GM21515 (cell line): ENCODE results near the gene PCSK7.
A peak's percentile ranks its signal among the peaks of the same experiment; 100 is the strongest.

Experiments used
- ATAC-seq: cut with Tn5 transposase; IDR thresholded peaks from one replicate; pipeline ENCODE4 v1.9.1; 2021; ENCODE audit not compliant: unreplicated experiment

Gene PCSK7

DNA sequence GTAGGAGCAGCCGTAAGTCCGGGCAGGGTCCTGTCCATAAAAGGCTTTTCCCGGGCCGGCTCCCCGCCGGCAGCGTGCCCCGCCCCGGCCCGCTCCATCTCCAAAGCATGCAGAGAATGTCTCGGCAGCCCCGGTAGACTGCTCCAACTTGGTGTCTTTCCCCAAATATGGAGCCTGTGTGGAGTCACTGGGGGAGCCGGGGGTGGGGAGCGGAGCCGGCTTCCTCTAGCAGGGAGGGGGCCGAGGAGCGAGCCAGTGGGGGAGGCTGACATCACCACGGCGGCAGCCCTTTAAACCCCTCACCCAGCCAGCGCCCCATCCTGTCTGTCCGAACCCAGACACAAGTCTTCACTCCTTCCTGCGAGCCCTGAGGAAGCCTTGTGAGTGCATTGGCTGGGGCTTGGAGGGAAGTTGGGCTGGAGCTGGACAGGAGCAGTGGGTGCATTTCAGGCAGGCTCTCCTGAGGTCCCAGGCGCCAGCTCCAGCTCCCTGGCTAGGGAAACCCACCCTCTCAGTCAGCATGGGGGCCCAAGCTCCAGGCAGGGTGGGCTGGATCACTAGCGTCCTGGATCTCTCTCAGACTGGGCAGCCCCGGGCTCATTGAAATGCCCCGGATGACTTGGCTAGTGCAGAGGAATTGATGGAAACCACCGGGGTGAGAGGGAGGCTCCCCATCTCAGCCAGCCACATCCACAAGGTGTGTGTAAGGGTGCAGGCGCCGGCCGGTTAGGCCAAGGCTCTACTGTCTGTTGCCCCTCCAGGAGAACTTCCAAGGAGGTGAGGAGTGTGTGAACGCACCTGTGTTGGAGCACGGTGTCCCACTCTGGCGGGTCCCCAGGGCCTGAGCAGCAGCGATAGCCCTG lies 32.6 kb downstream of the PCSK7 start, which contains the start of gene TAGLN:
TSS of gene TAGLN (plus strand) at position 318 of the 863 bp plus-strand sequence. CDS start 3,644 bp downstream, outside the sequence.
- ATAC-seq, result no peak

DNA sequence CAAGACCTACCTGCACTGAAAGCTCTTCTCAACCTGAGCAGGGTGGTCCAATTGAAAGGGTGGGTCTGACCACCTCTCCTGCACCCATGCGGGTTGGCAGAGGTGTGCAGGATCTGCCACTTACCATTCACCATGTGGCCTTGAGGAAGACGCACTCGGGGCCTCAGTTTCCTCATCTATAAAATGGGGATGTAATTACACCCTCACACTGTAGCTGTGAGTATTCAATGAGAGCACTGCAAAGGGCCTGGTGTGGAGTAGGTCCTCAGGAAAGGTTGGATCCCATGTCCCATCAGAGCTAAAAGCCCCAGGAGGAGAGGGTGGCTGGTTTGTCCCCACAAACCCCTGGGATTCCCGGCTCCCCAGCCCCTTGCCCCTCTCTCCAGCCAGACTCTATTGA lies 33.3 kb downstream of the PCSK7 start:
- ATAC-seq, result no peak

DNA sequence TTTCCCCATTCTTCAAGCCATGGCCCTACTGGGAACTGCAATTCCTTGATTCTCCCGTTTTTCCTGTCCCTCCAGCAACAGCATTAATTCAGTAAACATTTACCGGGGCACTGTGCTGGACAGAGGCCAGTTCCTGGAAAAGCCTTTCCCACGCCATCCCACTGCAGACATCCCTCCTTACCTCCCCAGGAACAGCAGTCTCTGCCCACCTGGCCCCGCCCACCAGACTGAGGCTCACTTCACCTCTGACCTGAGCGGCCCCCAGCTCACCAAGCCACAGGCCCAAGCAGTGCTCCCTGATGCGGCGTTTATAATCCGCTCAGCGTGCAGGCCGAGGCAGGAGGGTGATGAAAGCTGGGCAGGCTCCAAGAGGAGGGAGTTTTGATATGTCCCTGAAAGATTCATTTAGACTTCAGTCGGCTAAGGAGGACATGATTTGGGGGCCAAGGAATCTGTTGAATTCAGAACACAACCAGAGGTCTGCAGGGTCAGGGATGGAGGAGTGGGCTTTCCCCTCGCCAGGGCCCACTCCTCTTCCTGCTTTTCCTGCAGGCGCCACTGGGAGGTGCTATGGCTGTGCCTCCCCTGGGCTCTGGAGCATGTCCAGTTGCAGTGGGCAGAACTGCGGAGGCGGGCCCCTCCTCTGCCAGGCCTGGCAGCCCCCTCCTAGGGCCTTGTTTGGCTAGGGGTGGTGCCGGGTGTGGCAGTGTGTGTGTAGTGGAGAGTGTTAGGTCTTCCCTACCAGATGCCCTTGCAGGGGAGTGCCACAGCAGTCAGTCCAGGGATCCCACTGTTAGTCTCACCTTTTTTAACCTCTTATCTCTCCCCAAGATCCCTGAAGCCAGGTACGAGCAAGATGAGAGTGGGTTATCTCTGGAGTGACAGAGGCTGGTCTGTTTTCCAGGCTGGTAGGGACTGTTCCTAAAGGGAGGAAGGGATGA lies 34.1 kb downstream of the PCSK7 start:
- no peak for ATAC-seq

DNA sequence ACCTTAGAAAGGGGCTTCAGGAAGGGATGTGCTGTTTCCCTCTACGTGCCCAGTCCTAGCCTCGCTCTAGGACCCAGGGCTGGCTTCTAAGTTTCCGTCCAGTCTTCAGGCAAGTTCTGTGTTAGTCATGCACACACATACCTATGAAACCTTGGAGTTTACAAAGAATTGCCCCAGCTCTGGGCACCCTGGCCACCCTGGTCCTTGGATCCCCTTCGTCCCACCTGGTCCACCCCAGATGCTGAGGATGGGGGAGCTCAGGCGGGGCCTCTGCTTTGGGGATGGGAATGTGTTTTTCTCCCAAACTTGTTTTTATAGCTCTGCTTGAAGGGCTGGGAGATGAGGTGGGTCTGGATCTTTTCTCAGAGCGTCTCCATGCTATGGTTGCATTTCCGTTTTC lies 34.9 kb downstream of the PCSK7 start:
- ATAC-seq, result no peak

DNA sequence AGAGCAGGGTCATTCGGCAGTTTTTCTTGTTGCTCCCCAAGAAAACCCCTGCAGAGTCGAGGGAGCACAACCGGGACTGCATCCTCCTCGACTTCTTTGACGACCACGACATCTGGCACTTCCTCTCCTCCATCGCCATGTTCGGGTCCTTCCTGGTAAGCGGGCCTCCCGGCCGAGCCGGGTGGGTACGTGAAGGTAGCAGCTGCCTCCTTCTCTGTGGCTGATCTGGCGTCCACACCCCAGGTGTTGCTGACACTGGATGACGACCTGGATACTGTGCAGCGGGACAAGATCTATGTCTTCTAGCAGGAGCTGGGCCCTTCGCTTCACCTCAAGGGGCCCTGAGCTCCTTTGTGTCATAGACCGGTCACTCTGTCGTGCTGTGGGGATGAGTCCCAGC lies 36.1 kb downstream of the PCSK7 start:
- ATAC-seq, result no peak

- no peak for ATAC-seq
These were observed 36.6 kb downstream of the PCSK7 start for GRCh38 chr11:117195258-117195657.

GRCh38 chr11:117194267-117194666 lies 37.6 kb downstream of the PCSK7 start:
- no peak for ATAC-seq

- no peak for ATAC-seq
These were observed 38.5 kb downstream of the PCSK7 start for GRCh38 chr11:117193130-117194020.

GRCh38 chr11:117192401-117192875 lies 39.4 kb downstream of the PCSK7 start:
- ATAC-seq, result no peak

- no peak for ATAC-seq
These were observed 40.0 kb downstream of the PCSK7 start for GRCh38 chr11:117191680-117192400.

GRCh38 chr11:117189941-117190544 lies 41.8 kb downstream of the PCSK7 start:
- ATAC-seq, result no peak

DNA sequence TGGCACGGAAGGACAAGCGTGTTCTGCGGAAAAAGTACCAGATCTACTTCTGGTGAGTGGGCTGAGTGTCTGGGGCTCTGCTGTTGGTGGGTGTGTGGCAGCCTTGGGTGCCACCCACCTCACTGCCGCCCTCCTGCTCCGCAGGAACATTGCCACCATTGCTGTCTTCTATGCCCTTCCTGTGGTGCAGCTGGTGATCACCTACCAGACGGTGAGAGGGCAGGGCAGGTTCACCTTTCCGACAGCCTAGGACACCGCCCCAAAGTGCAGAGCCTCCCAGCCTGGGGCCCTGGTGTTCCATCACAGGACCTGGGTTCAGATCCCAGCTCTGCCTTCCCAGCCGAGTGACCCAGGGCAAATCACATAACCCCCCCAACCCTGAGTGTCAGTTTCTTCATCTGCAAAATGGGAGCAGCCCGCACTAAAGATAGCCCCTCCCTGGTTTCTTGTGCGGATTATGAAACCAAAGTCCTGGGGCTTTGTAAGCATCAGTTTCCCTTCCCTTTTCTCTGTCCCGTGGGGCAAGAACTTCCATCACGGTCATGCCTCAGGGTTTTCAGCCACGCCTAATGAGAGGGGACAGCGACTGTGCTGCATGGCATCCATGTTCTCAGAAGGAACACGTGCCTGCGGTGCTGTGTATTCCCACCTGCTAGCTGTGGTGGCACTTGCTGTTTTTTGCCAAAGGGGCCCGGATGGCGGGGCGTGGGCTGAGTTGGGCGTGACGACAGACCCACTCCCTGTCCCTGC lies 42.5 kb downstream of the PCSK7 start:
- peak; percentile 51 for ATAC-seq

- ATAC-seq, result no peak
These were observed 43.2 kb downstream of the PCSK7 start for GRCh38 chr11:117188620-117189081.

GRCh38 chr11:117187799-117188481 lies 43.9 kb downstream of the PCSK7 start:
- no peak for ATAC-seq

GRCh38 chr11:117187428-117187798 lies 44.5 kb downstream of the PCSK7 start:
- ATAC-seq, result no peak

DNA sequence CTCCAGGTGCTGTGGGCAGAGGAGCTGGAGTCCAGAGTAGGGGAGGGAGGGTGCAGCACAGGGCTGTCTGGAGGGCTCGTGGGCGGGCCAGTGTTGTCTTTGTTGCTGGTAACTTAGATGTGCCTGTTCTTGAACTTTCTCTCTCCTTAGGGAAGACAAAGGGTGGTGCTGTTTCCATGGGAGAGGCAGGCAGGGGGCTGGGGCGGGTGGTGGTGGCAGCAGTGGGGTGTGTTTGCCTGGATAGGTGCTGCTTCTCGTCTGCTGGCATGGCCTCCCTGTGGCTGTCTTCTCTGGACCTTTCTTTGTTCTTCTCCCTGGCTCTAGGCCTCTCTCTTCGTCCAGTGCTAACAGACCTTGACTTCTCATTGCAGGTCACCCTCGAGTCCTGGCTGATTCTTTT lies 44.9 kb downstream of the PCSK7 start:
- ATAC-seq, result no peak

DNA sequence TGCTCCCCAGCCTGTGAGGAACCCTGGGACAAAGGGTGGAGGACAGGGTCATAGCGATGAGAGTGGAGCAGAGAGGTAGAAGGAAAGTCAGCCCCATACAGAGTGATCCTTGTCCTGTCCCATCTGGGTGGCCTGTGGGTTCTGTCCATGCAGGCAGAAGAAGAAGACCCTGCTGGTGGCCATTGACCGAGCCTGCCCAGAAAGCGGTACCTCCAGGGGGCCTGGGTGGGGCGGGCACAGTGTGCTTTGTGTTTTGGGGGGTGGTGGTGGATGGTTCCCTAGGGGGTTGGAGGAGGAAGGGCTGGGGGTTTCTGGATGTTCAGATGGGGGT lies 45.5 kb downstream of the PCSK7 start:
- ATAC-seq, result no peak

DNA sequence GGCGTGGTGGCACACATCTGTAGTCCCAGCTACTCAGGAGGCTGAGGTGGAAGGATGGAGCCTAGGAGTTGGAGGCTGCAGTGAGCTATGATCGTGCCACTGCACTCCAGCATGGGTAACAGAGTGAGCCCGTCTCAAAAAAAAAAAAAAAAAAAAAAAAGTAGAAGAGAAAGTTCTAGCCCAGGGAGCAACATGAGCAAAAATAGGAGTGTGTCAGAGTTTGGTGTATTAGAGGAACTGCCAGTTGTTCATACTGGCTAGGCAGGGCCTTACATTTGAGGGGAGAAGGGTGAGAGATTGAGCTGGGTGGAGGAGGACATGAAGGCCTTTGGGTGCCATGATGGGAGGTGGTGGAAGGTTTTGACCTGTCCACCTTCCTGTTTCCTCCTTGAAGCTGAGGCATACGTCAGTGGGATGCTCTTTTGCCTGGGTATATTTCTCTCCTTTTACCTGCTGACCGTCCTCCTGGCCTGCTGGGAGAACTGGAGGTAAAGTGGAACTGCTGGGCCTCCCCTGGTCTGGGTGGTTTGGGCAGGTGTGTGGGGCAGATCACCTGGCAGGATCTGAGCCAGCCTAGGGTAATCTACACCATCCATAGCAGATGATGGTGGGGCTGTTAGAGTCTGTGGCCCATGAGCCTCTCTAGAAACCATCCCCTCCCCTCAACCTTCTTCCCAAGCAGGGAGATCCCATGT lies 46.0 kb downstream of the PCSK7 start:
- no peak for ATAC-seq
